Upper lobe of right lung (tissue), 1 donor: ENCODE data around the gene CYB561D2. TPM values are rescaled to one million over a fixed set of nuclear protein-coding genes. Genes with fewer than 3 reads are reported as not detected.

ENCODE experiments used
- ATAC-seq: fragments of 200-7000 bp; cut with Tn5 transposase; one replicate; pipeline ENCODE4 v1.9.1; 2020; ENCODE audit warnings: mild to moderate bottlenecking, moderate library complexity
- DNase-seq: peaks from one replicate; pipeline ENCODE4 v3.0.0-alpha.2; 2020
- H3K27ac ChIP-seq: fragments of 200-600 bp; one replicate; pipeline ENCODE4 v1.8.0; 2022
- H3K27me3 ChIP-seq: fragments of 200-600 bp; one replicate; pipeline ENCODE4 v1.8.0; 2022; ENCODE audit warnings: mild to moderate bottlenecking
- H3K36me3 ChIP-seq: fragments of 200-600 bp; one replicate; pipeline ENCODE4 v1.8.0; 2022
- H3K4me1 ChIP-seq: fragments of 200-600 bp; one replicate; pipeline ENCODE4 v1.8.0; 2022
- H3K4me3 ChIP-seq: fragments of 200-600 bp; one replicate; pipeline ENCODE4 v1.8.0; 2022; ENCODE audit warnings: mild to moderate bottlenecking
- H3K9me3 ChIP-seq: fragments of 200-600 bp; one replicate; pipeline ENCODE4 v1.8.0; 2022
- CTCF ChIP-seq: fragments of 200-600 bp; IDR thresholded peaks from one replicate; pipeline ENCODE4 v1.8.0; 2022; ENCODE audit warnings: antibody characterized with exemption
- intact Hi-C: fragments of 100-400 bp; cut with DNase I; formaldehyde crosslinking; loops from one replicate; pipeline ENCODE4 v1.11.0; 2022
- total RNA-seq: library from RNA; stranded (reverse); fragmentation: NEBNext Ultra II Directional; extraction: Animal tissue kit (Norgen Biotek cat#: 25700); gene quantifications from one replicate; pipeline ENCODE4 v1.2.1, GENCODE V29; 2021
- donor health status: DM: no; HTN: yes; CAD: no; lungs with severe emphysema.

CYB561D2 gene
- total RNA-seq, 1 donor from 2014 or later = 23.9 TPM

DNA sequence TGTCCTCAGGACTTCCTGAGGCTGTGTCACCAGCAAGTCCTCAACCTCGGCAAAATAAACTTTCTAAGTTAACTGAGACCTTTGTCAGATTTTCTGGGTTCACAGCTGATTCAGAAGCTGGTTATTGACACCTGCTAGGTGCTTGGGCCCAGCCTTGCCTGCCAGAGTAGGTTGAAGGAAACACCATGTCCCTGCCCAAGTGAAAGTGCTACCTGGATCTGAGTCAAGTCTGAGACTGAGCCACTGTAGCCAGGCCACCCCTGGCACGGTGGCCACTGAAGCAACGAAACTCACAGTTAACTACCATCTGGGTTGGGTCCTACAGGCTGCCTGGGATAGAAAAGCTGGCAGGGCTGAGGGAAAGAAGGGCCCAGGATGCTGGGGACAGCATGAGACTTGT lies 36.3 kb upstream of the CYB561D2 start:
- Histone ChIP-seq H3K4me3 (no peak overlapping the region), H3K9me3 (no peaks in the 10 kb centered on the region), H3K27me3 (no peaks in the 10 kb centered on the region), H3K36me3 (peaks cover 29% of the 10 kb centered on the region), H3K27ac (peak overlapping the region; percentile 65), H3K4me1 (peaks cover 36% of the 10 kb centered on the region)
- TF ChIP-seq CTCF = no peak
- intact Hi-C loops = no loop called here
- DNase-seq (peak; percentile 71), ATAC-seq (peak; percentile 19)

DNA sequence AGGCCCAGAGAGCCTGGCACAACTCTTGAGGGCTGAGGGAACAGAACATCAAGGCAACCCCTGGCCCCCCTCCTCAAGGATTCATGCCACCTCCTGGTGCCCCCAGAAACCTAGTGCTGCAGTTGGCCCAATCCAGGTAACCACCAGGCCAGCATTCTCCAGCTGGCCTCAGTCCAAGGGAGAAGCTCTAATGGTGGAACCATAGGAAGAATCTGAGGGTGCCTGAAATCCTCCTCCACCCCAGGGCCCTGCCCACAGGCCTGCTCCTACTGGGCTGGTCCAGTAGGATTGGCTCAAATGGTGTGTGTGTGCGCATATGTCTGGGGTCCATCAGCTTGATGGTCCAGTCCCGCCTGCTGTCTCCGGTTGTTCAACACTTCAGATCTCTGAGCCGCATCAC lies 35.8 kb upstream of the CYB561D2 start:
- DNase-seq = no peak
- no peak for TF ChIP-seq CTCF
- H3K4me1 ChIP-seq = peaks cover 41% of the 10 kb centered on the region
- no peaks in the 10 kb centered on the region for H3K27me3 ChIP-seq
- H3K9me3 ChIP-seq = no peaks in the 10 kb centered on the region
- ATAC-seq = no peak
- H3K36me3 ChIP-seq = peaks cover 33% of the 10 kb centered on the region
- peak overlapping the region; percentile 65 for H3K27ac ChIP-seq
- no peak overlapping the region for H3K4me3 ChIP-seq
- intact Hi-C loops = no loop called here

DNA sequence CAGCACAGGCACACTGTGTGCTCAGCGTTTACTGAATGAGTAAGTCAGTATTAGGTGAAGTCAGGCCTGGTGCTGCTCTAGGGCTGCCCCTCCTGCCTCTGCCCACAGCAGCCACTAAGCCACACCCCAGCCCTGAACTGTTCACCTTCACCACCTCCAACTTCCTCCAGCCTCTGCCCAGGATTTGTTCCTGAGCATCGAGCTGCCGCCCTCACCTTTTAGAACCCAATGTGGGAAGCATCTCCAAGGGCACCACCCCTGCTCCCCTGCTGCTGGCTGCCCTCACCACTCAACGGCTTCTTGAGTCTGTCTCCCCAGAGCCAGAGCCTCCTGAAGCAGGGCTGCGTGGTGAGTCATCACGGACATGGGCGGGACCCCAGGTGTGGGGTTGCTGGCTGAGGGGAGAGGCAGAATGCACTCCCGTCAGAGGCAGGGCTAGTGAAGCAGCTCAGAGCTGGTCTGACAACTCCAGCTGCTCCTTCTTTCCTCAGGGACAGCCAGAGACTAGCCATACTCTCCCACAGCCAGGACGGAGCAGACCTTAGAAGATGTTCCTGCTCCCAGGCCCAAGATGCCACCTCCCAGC lies 33.9 kb upstream of the CYB561D2 start:
- TF ChIP-seq CTCF = no peak
- Histone ChIP-seq H3K4me1 (peaks cover 49% of the 10 kb centered on the region), H3K9me3 (no peaks in the 10 kb centered on the region), H3K27ac (peak overlapping the region; percentile 79), H3K36me3 (peaks cover 33% of the 10 kb centered on the region), H3K4me3 (peak overlapping the region; percentile 66), H3K27me3 (no peaks in the 10 kb centered on the region)
- ATAC-seq = peak; percentile 77
- DNase-seq = peak; percentile 95
- intact Hi-C loops = no loop called here

GRCh38 chr3:50317300-50317699 lies 33.4 kb upstream of the CYB561D2 start:
- H3K4me3 ChIP-seq = peak overlapping the region; percentile 66
- no peaks in the 10 kb centered on the region for H3K27me3 ChIP-seq
- ATAC-seq (no peak), DNase-seq (peak; percentile 73)
- peaks cover 54% of the 10 kb centered on the region for H3K4me1 ChIP-seq
- TF ChIP-seq CTCF = no peak
- intact Hi-C loops = no loop called here
- peak overlapping the region; percentile 79 for H3K27ac ChIP-seq
- H3K9me3 ChIP-seq = no peaks in the 10 kb centered on the region
- peaks cover 33% of the 10 kb centered on the region for H3K36me3 ChIP-seq

DNA sequence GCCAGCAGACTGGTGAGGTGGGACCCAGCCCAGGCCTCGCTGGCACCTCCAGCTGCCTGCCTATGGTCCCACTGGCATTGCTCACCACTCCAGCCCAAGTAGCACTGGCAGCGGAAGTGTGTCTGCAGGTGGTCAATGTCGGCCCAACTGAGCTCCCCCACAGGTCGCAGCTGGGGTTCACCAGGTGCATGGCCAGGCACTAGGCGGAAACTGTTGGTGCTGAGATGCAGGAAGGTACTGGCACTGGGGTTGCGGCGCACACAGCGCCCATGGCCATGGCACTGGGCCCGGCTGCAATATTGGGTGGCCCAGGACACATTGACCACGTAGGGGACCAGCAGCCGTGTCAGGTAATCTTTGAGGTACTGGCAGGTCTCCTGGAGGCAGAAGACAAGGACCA lies 32.5 kb upstream of the CYB561D2 start:
- intact Hi-C loops = no loop called here
- no peak for DNase-seq
- peaks cover 33% of the 10 kb centered on the region for H3K36me3 ChIP-seq
- peak overlapping the region; percentile 66 for H3K4me3 ChIP-seq
- H3K27ac ChIP-seq = peak overlapping the region; percentile 79
- ATAC-seq = no peak
- H3K9me3 ChIP-seq = no peaks in the 10 kb centered on the region
- no peaks in the 10 kb centered on the region for H3K27me3 ChIP-seq
- no peak for TF ChIP-seq CTCF
- H3K4me1 ChIP-seq = peaks cover 62% of the 10 kb centered on the region

- peak overlapping the region; percentile 66 for H3K4me3 ChIP-seq
- no peak for DNase-seq
- intact Hi-C loops = no loop called here
Observed at GRCh38 chr3:50318615-50319014, 32.0 kb upstream of the CYB561D2 start.

More at GRCh38 chr3:50318615-50319014, 32.0 kb upstream of the CYB561D2 start:
- no peak for ATAC-seq
- no peaks in the 10 kb centered on the region for H3K27me3 ChIP-seq
- peak overlapping the region; percentile 98 for H3K27ac ChIP-seq
- peaks cover 64% of the 10 kb centered on the region for H3K4me1 ChIP-seq
- TF ChIP-seq CTCF = no peak
- no peaks in the 10 kb centered on the region for H3K9me3 ChIP-seq
- H3K36me3 ChIP-seq = peaks cover 33% of the 10 kb centered on the region
